Pancreas (tissue), 10 donors: ENCODE results near the gene PHF21A. TPM values are rescaled to one million over a fixed set of nuclear protein-coding genes. Genes with fewer than 3 reads are reported as not detected.

Experiments
- ATAC-seq, 4 donors: fragments of 200-7000 bp; cut with Tn5 transposase; one replicate each; pipeline versions ENCODE4 v1.8.0 to v1.9.1; 2020; ENCODE audit warnings: mild to moderate bottlenecking in 4 of 4, moderate library complexity in 4 of 4
- DNase-seq, 6 donors: peaks; one replicate each; pipeline ENCODE4 v3.0.0-alpha.2; 2020
- FAIRE-seq: peaks from 2 replicates; lab custom pipeline; 2012; peaks lifted over from hg19 to GRCh38; lab: Jason Lieb, UNC
- H3K27ac ChIP-seq, 4 donors: fragments of 200-600 bp; sonication (generic); 1 replicate in 3 of 4; 2 replicates in 1 of 4; pipeline versions ENCODE4 v1.5.0 to v1.8.0; 2020
- H3K27me3 ChIP-seq, 4 donors: fragments of 200-600 bp; one replicate each; pipeline ENCODE4 v1.8.0; 2021
- H3K36me3 ChIP-seq, 3 donors: fragments of 200-600 bp; sonication (generic) in 1 of 3; one replicate each; pipeline versions ENCODE4 v1.5.0 to v1.8.0; 2020 to 2021
- H3K4me1 ChIP-seq, 3 donors: fragments of 200-600 bp; one replicate each; pipeline ENCODE4 v1.8.0; 2021
- H3K4me3 ChIP-seq, 4 donors: fragments of 200-600 bp; sonication (generic) in 2 of 4; one replicate each; pipeline versions ENCODE4 v1.5.0 to v1.8.0; 2020 to 2021
- H3K9me3 ChIP-seq, 4 donors: fragments of 200-600 bp; one replicate each; pipeline ENCODE4 v1.8.0; 2021
- CTCF ChIP-seq, 4 donors: fragments of 200-600 bp; sonication (generic) in 3 of 4; IDR thresholded peaks; one replicate each; pipeline versions ENCODE4 v1.5.0 to v1.8.0; 2021; ENCODE audit warnings: antibody characterized with exemption in 4 of 4
- WGBS, 2 donors: extraction: QIAGEN DNeasy Blood & Tissue Kit; methylation state at CpG; one replicate each; pipeline ENCODE4 v1.1.7; 2013; 5-methylcytosine and 5-hydroxymethylcytosine counted together
- intact Hi-C, 3 donors: fragments of 100-400 bp; cut with DNase I; formaldehyde crosslinking; loops; one replicate each; pipeline versions ENCODE4 v1.11.1 to v1.14.2; 2022
- polyA plus RNA-seq, 2 donors: library from polyadenylated mRNA; stranded (reverse); fragments of 200-250 nt; gene quantifications; one replicate each; pipeline ENCODE4 v1.2.3, GENCODE V29; 2013
- total RNA-seq, 6 donors: library from RNA; stranded (reverse); fragmentation: NEBNext Ultra II Directional in 4 of 6; extraction: Animal tissue kit (Norgen Biotek cat#: 25700) in 4 of 6; gene quantifications; one replicate each; pipeline versions ENCODE4 v1.2.1 to v1.2.4, GENCODE V29; 2021 to 2023
- donor health status: healthy with polysubstance abuse.
- donor health status: DM: no; HTN: no; CAD: no; lungs with moderate emphysema.
- donor health status: DM: no; HTN: no; CAD: no.
- donor health status: control.
- donor health status: control.
- donor health status: Bipolar disorder and iron deficiency.
- donor health status: DM: yes; HTN: yes; CAD: no.
- donor health status: DM: no; HTN: no; CAD: no.
- donor health status: DM: no; HTN: no; CAD: no.
- donor health status: DM: yes; HTN: yes; CAD: no.

Gene PHF21A
- total and polyA plus RNA-seq, 8 donors, result 11.4 to 30.3 (median 14.4) TPM

GRCh38 chr11:45919806-45920530 lies 201.3 kb downstream of the PHF21A start:
- TF ChIP-seq CTCF (IDR thresholded peaks at IDR 0.05), result no peak
- DNase-seq (peak; percentile 12 to 52 (median 32)), ATAC-seq (no peak), FAIRE-seq (no peak)
- Histone ChIP-seq H3K27ac (peak overlapping the region in 1 of 4 donors; percentile 95), H3K36me3 (no peaks in the 10 kb centered on the region), H3K27me3 (no peaks in the 10 kb centered on the region), H3K4me1 (peaks cover 18 to 21% (median 19%) of the 10 kb centered on the region in 3 donors), H3K4me3 (no peak overlapping the region), H3K9me3 (no peaks in the 10 kb centered on the region)
- intact Hi-C loops, result loop anchor here in 1 of 3 donors (10.0 kb wide), 1 partner anchor 55 kb away; no protein-coding TSS in a partner anchor
- 80 to 83% methylated on average over 13 of the region's 13 CpGs for WGBS, 2 donors

- intact Hi-C loops, result loop anchor here in 1 of 3 donors (10.0 kb wide), 1 partner anchor 54 kb away; no protein-coding TSS in a partner anchor
- Histone ChIP-seq H3K9me3 (no peaks in the 10 kb centered on the region), H3K4me3 (peak overlapping the region in 2 of 4 donors; percentile 94 to 95), H3K4me1 (peaks cover 18 to 21% (median 19%) of the 10 kb centered on the region in 3 donors), H3K36me3 (peaks cover 0 to 7% (median 6%) of the 10 kb centered on the region in 3 donors), H3K27ac (peak overlapping the region in 2 of 4 donors; percentile 87 to 89), H3K27me3 (no peaks in the 10 kb centered on the region)
- ATAC-seq, result no peak
- 65 to 77% methylated on average over 7 of the region's 7 CpGs for WGBS, 2 donors
- TF ChIP-seq CTCF (IDR thresholded peaks at IDR 0.05), result no peak
- DNase-seq, result peak; percentile 3 to 30 (median 20)
- FAIRE-seq, result no peak
Observed at GRCh38 chr11:45918962-45919675, 202.1 kb downstream of the PHF21A start.

DNA sequence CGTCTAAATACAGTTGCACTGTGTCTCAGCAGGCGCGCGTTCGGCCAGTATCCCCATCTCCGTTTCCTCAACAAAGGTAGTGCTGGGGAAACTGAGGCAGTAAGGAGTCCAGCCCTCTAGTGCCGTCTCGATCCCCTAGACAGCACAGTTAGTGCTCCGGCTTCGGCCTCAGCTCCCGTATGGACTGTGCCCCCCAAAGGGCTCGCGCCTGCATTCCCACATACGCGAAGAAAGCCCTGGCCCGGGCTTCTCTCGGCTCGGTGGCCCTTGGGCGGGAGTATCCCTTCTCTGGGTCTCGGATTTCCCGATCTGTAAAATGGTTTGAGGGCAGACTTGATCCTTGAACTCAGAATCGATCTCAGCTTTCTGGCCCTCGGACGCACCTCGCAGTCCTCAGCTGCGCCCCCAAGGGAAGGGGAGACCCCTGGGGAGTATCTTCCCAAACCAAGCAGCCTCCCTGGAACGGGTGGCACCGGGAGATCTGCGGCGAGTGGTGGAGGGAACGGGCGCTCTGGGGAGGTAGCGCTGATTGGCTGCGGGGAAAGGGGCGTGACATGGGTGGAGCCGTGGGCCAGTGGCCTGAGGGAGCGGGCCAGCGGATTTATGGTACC lies 202.8 kb downstream of the PHF21A start:
- intact Hi-C loops, result loop anchor here in 1 of 3 donors (10.0 kb wide), 1 partner anchor 54 kb away; no protein-coding TSS in a partner anchor
- ATAC-seq, result peak; percentile 55 to 79 (median 64)
- no peak for TF ChIP-seq CTCF (IDR thresholded peaks at IDR 0.05)
- Histone ChIP-seq H3K9me3 (no peaks in the 10 kb centered on the region), H3K27me3 (no peaks in the 10 kb centered on the region), H3K36me3 (peaks cover 0 to 13% (median 13%) of the 10 kb centered on the region in 3 donors), H3K4me1 (peaks cover 18 to 21% (median 19%) of the 10 kb centered on the region in 3 donors), H3K27ac (peak overlapping the region; percentile 80 to 93 (median 88)), H3K4me3 (peak overlapping the region; percentile 65 to 95 (median 92))
- DNase-seq, result peak; percentile 82 to 93 (median 86)
- FAIRE-seq, result no peak
- 0 to 1% methylated on average over 38 of the region's 38 CpGs for WGBS, 2 donors

DNA sequence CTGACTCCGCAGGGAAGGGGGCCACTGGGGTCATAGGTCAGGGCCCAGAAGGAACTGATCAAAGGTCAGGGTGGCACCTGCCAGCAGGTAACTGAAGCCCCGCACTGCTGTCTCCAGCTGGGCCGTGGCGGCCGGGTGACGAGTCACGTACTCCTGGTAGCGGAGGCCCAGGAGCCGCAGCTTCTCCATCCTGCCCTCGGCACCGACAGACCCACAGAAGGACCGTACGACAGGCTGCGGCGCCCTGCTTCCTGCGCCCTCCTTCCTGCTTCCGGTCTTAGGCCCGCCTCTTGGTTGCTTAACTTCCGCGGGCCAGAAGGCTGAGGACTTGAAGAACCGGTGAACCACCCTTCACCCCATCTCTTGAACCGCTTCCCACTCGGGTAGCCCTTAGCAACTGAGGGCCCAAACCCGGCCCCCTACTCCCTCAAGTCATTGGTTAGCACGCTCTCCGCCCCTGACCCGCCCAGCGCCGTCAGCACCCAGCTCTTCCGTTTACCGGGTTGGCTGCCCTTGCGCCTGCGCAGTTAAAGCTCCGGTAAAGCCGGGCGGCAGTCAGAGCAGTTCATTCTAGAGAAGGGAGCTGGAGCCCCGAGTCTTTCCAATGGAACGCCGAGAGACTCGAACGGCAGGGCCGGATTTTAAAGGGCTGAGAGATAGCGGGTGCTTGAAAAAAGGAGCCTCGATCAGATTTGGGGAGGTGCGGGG lies 203.5 kb downstream of the PHF21A start, which contains the start of gene PEX16:
PEX16 (minus strand) TSS at position 255 of the 708 bp plus-strand sequence; CDS start at position 189, 66 bp downstream.
- peak; percentile 72 to 90 (median 76) for ATAC-seq
- H3K9me3 ChIP-seq, result no peaks in the 10 kb centered on the region
- TF ChIP-seq CTCF (IDR thresholded peaks at IDR 0.05), result no peak
- H3K27ac ChIP-seq, result peak within 1 kb of the TSS; percentile 80 to 93 (median 88)
- H3K4me3 ChIP-seq, result peak within 1 kb of the TSS; percentile 65 to 95 (median 92)
- H3K4me1 ChIP-seq, result peaks cover 18 to 21% (median 19%) of the 10 kb centered on the region in 3 donors
- H3K36me3 ChIP-seq, result peaks cover 0 to 19% (median 18%) of the 10 kb centered on the region in 3 donors
- intact Hi-C loops, result loop anchor here in 1 of 3 donors (10.0 kb wide), 1 partner anchor 53 kb away; no protein-coding TSS in a partner anchor
- peak; percentile 92 to 99 (median 98) for DNase-seq
- 0 to 1% methylated on average over 40 to 45 of the region's 45 CpGs for WGBS, 2 donors
- FAIRE-seq, result peak; percentile 9
- H3K27me3 ChIP-seq, result no peaks in the 10 kb centered on the region
